ENCODE data around the gene HMCN2.
"Not testable (repeated sequence)": the region's sequence is repeated elsewhere in the genome, so short reads cannot be mapped to it uniquely, and the experiment has no call there.

HMCN2 gene

GRCh38 chr9:130276955-130277354, 11.4 kb downstream of the HMCN2 start:
- no peak overlapping the region for H3K4me3 ChIP-seq (ENCODE audit: low read depth, low read length)
- no peak for TF ChIP-seq CTCF (IDR thresholded peaks at IDR 0.05; ENCODE audit: low read depth, low read length, missing control alignments)
- DNase-seq (ENCODE audit: low read depth), result no peak

GRCh38 chr9:130277525-130277924, 12.0 kb downstream of the HMCN2 start:
- DNase-seq (ENCODE audit: low read depth); H3K4me3 ChIP-seq (ENCODE audit: low read depth, low read length): not testable (repeated sequence)

- no peak for DNase-seq (ENCODE audit: low read depth)
- no peak overlapping the region for H3K4me3 ChIP-seq (ENCODE audit: low read depth, low read length)
- no peak for TF ChIP-seq CTCF (IDR thresholded peaks at IDR 0.05; ENCODE audit: low read depth, low read length, missing control alignments)
Measured at GRCh38 chr9:130283539-130284248, 18.1 kb downstream of the HMCN2 start.

- no peak for DNase-seq (ENCODE audit: low read depth)
- H3K4me3 ChIP-seq (ENCODE audit: low read depth, low read length), result no peak overlapping the region
Measured at GRCh38 chr9:130284249-130284625, 18.7 kb downstream of the HMCN2 start.

GRCh38 chr9:130284690-130285089, 19.1 kb downstream of the HMCN2 start:
- H3K4me3 ChIP-seq (ENCODE audit: low read depth, low read length), result no peak overlapping the region
- no peak for TF ChIP-seq CTCF (IDR thresholded peaks at IDR 0.05; ENCODE audit: low read depth, low read length, missing control alignments)
- DNase-seq (ENCODE audit: low read depth), result no peak

More at GRCh38 chr9:130284249-130284625, 18.7 kb downstream of the HMCN2 start:
- no peak for TF ChIP-seq CTCF (IDR thresholded peaks at IDR 0.05; ENCODE audit: low read depth, low read length, missing control alignments)

GRCh38 chr9:130285271-130285670, 19.7 kb downstream of the HMCN2 start:
- DNase-seq (ENCODE audit: low read depth), result no peak
- no peak overlapping the region for H3K4me3 ChIP-seq (ENCODE audit: low read depth, low read length)
- TF ChIP-seq CTCF (IDR thresholded peaks at IDR 0.05; ENCODE audit: low read depth, low read length, missing control alignments), result no peak

- no peak for TF ChIP-seq CTCF (IDR thresholded peaks at IDR 0.05; ENCODE audit: low read depth, low read length, missing control alignments)
- H3K4me3 ChIP-seq (ENCODE audit: low read depth, low read length), result no peak overlapping the region
- DNase-seq (ENCODE audit: low read depth), result no peak
Measured at GRCh38 chr9:130286072-130286770, 20.7 kb downstream of the HMCN2 start.
